Measurements from ENCODE around the gene FEN1.

Gene FEN1

DNA sequence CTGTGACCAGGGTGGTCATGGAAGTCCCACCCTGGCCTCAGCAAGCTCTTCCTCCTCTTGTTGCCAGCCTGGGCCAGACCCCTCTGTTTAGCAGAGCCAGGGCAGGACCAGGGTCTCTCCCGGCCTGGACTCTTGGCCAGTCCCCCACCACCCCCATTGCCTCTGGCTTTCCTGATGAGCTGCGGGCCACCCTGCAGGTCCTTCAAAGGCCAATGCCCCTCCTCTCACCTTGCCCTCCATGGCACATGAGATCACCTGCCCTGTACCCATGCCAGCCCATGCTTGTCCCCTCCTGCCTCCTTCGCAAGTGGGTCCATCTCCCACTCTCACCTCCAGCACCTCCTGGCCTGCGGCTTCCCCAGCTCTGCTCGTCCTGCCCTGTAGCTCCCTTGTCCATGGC, 45.8 kb downstream of the FEN1 start:
- DNase-seq (ENCODE audit: extremely low read depth in 1 of 2, low read depth in 1 of 2), result no peak

DNA sequence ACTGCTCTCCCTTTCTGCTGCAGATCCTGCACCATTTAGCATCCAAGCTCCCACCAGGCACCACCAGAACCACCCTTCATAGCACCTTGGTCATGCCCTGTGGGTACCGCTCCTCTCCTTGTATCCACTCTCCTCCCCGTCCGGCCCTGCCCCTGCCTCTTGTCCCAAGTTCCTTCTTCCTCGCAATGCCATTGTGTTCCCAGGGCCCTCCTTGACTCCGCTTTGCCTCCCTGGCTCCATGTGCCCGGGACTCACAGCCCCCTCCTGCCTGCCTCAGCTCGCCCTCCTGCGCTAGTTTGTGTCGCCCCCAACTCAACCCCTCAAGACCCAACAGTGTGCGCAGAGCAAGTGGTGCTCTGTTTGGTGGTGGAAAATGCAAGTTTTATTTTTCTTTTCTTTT, 46.2 kb downstream of the FEN1 start:
- DNase-seq (ENCODE audit: extremely low read depth in 1 of 2, low read depth in 1 of 2), result no peak

DNA sequence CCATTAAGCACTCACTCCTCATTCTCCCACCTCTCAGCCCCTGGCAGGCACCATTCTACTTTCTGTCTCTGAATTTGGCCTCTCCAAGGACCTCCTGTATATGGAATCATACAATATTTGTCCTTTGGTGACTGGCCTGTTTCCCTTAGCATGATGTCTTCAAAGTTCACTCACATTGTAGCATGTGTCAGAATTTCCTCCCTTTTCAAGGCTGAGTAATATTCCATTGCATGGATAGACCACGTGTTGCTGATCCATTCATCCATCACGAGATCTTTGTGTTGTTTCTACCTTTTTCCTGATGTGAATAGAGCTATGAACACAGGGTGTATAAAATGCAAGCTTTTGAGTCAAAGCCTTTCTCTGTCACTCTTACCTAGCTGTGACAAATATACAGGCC, 47.0 kb downstream of the FEN1 start:
- DNase-seq (ENCODE audit: extremely low read depth in 1 of 2, low read depth in 1 of 2), result no peak

DNA sequence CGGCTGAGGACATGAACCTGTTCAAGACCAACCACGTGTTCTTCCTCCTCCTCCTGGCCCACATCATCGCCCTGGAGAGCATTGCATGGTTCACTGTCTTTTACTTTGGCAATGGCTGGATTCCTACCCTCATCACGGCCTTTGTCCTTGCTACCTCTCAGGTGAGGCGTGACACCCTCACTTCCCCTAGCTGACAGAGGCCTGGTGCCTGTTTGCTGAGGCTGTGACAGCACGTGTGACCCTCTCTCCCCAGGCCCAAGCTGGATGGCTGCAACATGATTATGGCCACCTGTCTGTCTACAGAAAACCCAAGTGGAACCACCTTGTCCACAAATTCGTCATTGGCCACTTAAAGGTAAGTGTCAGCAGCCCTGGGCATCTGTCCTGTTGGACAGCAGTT, 47.7 kb downstream of the FEN1 start:
- DNase-seq (ENCODE audit: extremely low read depth in 1 of 2, low read depth in 1 of 2), result no peak

DNA sequence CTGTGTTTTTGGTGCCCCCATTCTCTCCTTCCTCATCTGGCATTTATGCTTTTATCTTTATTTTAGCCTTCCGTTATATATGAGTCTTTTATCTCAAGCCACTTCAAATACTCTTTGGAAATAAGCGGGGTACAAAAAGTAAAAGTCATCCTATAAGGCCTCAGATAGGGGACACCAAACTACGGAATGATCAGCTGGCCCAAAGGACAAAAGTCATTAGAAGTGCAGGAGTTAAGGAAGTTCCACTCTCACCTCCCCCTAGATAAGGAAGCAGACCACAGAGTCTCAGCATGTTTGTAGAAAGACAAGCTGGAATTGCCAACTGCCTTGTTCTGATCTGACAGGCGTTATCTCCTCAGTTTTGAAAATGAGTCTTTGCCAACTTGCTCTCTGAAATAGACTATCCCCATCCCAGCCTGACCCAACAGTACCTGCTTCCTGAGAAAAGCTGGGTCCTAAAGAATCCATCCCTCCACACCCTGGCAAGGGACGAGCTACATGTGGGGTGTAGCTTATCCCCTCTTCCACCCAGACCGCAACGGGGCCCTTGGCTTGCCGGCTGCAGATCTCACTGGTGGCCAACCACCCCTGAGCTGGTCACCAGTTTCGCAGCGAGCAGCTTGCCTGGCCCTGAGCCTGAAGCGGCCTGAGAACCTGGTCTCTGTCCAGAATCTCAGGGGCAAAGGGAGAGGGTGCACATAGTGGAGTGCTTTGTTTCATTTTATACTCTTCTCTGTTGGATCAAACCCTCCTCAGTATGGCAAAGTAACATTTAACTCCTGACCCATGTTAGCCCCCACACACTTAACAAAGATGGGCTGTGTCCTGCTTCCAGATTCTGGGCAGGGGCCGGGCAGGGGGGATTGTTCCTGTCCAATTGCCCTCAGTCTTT, 49.2 kb downstream of the FEN1 start:
- no peak for DNase-seq (ENCODE audit: extremely low read depth in 1 of 2, low read depth in 1 of 2)

DNA sequence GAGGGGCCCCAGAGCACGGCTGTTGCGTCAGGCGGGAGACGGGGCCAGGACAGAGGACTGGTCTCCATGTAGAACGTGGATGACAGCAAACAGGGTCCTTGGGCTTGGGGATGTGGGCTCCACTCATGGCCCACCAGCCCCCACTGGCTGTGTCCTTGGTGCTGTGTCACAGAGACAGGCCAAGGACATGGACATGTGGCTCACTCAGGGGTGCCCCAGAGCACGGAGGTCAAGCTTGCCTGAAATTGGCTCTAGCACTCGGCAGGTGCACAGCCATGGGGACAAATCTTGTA, 49.8 kb downstream of the FEN1 start:
- no peak for DNase-seq (ENCODE audit: extremely low read depth in 1 of 2, low read depth in 1 of 2)

DNA sequence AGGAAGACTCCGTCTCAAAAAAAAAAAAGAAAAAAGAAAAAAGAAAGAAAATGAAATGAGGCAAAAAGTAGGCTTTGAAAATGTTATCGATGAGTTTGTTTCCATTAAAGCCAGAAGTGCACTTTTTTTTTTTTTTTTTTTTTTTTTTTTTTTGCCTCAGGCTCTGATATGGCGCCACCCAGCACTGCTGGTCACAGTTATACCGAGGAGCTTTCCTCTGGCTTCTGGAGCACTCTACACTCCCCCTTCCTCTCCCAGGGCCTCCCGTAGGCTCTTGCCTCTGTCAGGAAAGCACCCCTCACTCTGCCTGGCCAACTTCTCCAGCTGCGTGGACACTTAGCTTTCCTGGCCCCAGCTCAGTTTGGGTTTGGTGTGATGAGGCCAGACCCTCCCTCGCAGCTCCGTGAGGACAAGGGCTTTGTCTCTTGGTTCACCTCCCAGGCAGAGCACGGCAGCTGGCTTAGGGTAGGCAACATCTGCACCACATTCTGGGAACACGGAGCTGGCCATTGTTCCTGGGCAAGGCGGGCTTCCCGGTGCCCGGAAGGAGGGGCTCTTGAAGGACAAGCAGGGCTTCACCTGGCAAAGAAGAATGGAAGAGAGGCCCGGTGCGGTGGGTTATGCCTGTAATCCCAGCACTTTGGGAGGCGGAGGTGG, 52.3 kb downstream of the FEN1 start:
- DNase-seq (ENCODE audit: extremely low read depth in 1 of 2, low read depth in 1 of 2), result no peak

DNA sequence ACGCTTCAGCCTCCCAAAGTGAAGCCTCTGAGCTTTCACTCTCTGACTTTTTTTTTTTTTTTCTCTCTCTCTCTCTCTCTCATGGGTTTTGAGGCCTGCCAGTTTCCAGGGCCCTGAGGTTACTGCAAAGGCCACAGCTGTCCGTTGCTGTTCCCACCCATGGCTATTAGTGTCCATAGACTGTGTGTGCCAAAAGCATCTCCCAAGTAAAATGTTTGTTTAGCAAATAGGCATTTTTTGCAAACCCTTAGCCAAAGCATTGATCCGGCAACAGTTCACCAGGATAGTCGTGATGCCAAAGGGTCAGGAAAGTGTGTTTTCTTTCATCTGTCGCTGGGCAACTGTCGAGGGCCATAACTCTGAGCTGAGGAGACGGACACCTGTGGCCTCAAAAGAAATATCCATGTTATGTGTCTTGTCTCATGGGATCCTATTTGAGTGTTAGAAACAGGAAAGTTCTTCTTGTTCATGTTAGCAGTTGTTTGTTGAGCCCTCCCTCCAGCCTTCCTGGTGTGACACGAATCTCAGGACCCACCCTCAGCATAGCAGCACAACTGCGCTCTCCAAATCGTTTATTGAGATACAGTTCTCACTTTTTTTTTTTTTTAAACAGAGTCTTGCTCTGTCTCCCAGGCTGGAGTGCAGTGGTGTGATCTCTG, 53.8 kb downstream of the FEN1 start:
- no peak for DNase-seq (ENCODE audit: extremely low read depth in 1 of 2, low read depth in 1 of 2)
